CD4-positive, CD25-positive, alpha-beta regulatory T cell (primary cell): ENCODE measurements around the gene TCF4. TPM values are rescaled to one million over a fixed set of nuclear protein-coding genes. Genes with fewer than 3 reads are reported as not detected.

Experiments
- ATAC-seq, 2 donors: fragments of 150-1000 bp; cut with Tn5 transposase; one replicate each; pipeline ENCODE4 v1.10.0; 2021; ENCODE audit warnings: low read depth in 2 of 2, moderate number of reproducible peaks in 2 of 2, moderate library complexity in 1 of 2
- DNase-seq, 3 donors: peaks; one replicate each; pipeline versions ENCODE4 v3.0.0 to v3.0.0-alpha.2; 2012 to 2022; ENCODE audit warnings: mixed read lengths in 1 of 3
- H3K27ac ChIP-seq: one replicate; pipeline ENCODE4 v1.7.0; 2013; ENCODE audit warnings: mild to moderate bottlenecking, low read length; ENCODE audit not compliant: insufficient read depth, poor library complexity, severe bottlenecking
- H3K27me3 ChIP-seq: one replicate; pipeline ENCODE4 v1.7.0; 2013; ENCODE audit warnings: low read length; ENCODE audit not compliant: control insufficient read depth, insufficient read depth
- H3K36me3 ChIP-seq: one replicate; pipeline ENCODE4 v1.7.0; 2013; ENCODE audit warnings: mild to moderate bottlenecking, low read length, moderate library complexity; ENCODE audit not compliant: control insufficient read depth, insufficient read depth
- H3K4me1 ChIP-seq: 2 replicates; pipeline ENCODE4 v1.7.0; 2013; ENCODE audit warnings: mild to moderate bottlenecking, low read length; ENCODE audit not compliant: insufficient read depth, control insufficient read depth, poor library complexity, severe bottlenecking
- H3K4me3 ChIP-seq: one replicate; pipeline ENCODE4 v1.7.0; 2013; ENCODE audit warnings: low read depth, mild to moderate bottlenecking, low read length, moderate library complexity
- H3K9me3 ChIP-seq, 2 experiments: 1 replicate in 1 of 2; 2 replicates in 1 of 2; pipeline ENCODE4 v1.7.0; 2013; ENCODE audit warnings: low read length in 2 of 2, mild to moderate bottlenecking in 1 of 2, moderate library complexity in 1 of 2; ENCODE audit not compliant: control insufficient read depth in 2 of 2
- H3K27ac Mint-ChIP-seq, 3 donors: one replicate each; pipeline ENCODE4 v1.8.0; 2020 to 2022; ENCODE audit warnings: mild to moderate bottlenecking in 3 of 3, mixed read lengths in 3 of 3, moderate library complexity in 2 of 3
- H3K27me3 Mint-ChIP-seq: one replicate; pipeline ENCODE4 v1.8.0; 2022; ENCODE audit warnings: mild to moderate bottlenecking, mixed read lengths
- H3K36me3 Mint-ChIP-seq: one replicate; pipeline ENCODE4 v1.8.0; 2020; ENCODE audit warnings: mixed read lengths
- H3K4me1 Mint-ChIP-seq, 4 donors: one replicate each; pipeline ENCODE4 v1.8.0; 2020 to 2022; ENCODE audit warnings: mixed read lengths in 4 of 4, mild to moderate bottlenecking in 1 of 4
- H3K4me3 Mint-ChIP-seq, 4 donors: one replicate each; pipeline ENCODE4 v1.8.0; 2020 to 2022; ENCODE audit warnings: mild to moderate bottlenecking in 4 of 4, mixed read lengths in 4 of 4, moderate library complexity in 3 of 4
- H3K9me3 Mint-ChIP-seq, 7 donors: one replicate each; pipeline ENCODE4 v1.8.0; 2020 to 2022; ENCODE audit warnings: mixed read lengths in 7 of 7, mild to moderate bottlenecking in 3 of 7, moderate library complexity in 2 of 7
- polyA plus RNA-seq, 4 donors: library from polyadenylated mRNA; unstranded; fragments of 300-500 nt; fragmentation: Illumina TruSeq; gene quantifications; one replicate each; pipeline ENCODE4 v1.2.3, GENCODE V29; 2021
- total RNA-seq: library from RNA; stranded (reverse); gene quantifications from one replicate; pipeline ENCODE4 v1.2.3, GENCODE V29; 2022

TCF4 gene
- total and polyA plus RNA-seq, 5 donors from 2014 or later, result 0.06 to 2.4 (median 0.92) TPM

DNA sequence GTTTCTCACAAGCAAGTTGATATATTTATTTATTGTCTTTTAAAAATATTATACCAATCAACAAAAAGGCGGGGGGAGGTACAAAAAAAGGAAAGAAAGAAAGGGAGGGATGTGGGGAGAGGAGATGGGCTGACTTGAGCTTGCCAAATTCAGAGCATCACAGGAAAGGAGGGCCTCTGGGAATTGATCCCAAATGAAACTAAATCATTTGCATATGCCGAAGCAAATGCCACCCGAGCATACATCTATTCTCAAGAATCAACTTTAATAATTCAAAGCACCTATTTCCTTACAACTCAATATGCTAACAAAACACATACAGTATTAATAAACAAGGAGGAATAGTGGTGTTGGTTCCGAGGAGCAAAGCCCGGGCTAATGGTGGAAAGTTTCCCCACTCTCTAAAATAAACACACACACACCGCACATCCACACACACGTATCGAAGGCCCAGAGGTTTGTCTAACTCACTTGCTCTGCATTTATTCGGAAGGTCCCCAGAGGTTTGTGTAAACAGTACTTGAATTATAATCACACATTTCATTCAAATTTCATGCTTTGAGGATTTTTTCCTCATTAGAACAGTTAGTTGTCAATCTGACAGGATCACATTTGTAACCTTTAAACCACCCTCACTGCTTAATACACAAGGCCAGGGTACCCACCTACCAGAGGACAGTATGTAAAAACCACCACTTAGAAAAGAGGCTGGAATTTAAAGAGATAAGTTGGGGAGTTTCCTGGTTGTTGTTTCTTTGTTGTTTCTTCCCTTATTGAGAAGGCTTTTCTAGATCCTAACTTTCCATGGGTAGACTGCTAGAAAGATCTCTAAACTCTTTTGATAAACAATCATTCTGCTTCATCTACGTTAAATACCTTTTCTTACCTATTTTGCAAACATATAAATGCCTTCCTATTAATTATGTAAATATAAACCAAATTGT, 264.7 kb downstream of the TCF4 start:
- Histone ChIP-seq H3K4me3 (no peak overlapping the region), H3K36me3 (no peaks in the 10 kb centered on the region), H3K4me1 (peaks cover 4% of the 10 kb centered on the region), H3K27ac (no peak overlapping the region), H3K9me3 (no peaks in the 10 kb centered on the region), H3K27me3 (peaks cover 2% of the 10 kb centered on the region)
- H3K4me1 Mint-ChIP-seq, result peaks cover 0 to 10% (median 4%) of the 10 kb centered on the region in 4 donors
- H3K4me3 Mint-ChIP-seq, result no peak overlapping the region
- DNase-seq (no peak), ATAC-seq (no peak)
- no peaks in the 10 kb centered on the region for H3K36me3 Mint-ChIP-seq
- no peak overlapping the region for H3K27ac Mint-ChIP-seq
- H3K27me3 Mint-ChIP-seq, result peaks cover 47% of the 10 kb centered on the region
- peaks cover 0 to 13% (median 1%) of the 10 kb centered on the region in 7 donors for H3K9me3 Mint-ChIP-seq

DNA sequence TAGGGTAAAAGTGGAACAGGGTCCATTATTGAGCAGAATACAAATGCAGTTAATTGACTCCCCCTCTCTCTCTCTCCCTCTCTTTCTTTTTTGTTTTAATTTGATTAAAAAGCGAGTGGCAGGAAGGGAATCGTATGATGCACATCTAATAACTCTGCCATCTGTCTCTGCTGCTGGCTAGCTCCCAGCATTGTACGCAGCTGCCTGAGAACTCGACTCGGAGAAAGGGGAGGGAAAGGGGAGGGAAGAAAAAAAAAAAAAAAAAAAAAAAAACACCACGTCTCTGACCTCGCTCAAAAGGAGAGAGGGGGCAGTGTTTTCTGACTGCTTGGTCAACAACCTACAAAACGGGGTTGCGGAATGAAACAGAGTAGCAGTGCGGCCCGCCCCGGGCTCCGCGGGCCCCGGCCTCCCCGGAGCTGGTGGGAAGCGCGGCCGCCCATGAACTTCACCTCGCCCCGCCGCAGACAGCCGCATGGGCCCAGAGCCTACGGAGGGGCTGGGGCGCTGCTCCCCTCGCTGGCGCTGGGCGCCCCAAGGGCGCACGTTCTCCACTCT, 265.7 kb downstream of the TCF4 start:
- H3K27ac Mint-ChIP-seq, result no peak overlapping the region
- ATAC-seq (peak; percentile 42 to 62), DNase-seq (no peak)
- H3K27me3 Mint-ChIP-seq, result peaks cover 42% of the 10 kb centered on the region
- H3K27ac ChIP-seq, result no peak overlapping the region
- no peaks in the 10 kb centered on the region for H3K36me3 ChIP-seq
- peak overlapping the region in 1 of 4 donors; percentile 71 for H3K4me3 Mint-ChIP-seq
- no peak overlapping the region for H3K4me3 ChIP-seq
- H3K36me3 Mint-ChIP-seq, result no peaks in the 10 kb centered on the region
- no peaks in the 10 kb centered on the region for H3K9me3 ChIP-seq
- peaks cover 2% of the 10 kb centered on the region for H3K27me3 ChIP-seq
- H3K4me1 ChIP-seq, result peaks cover 4% of the 10 kb centered on the region
- H3K4me1 Mint-ChIP-seq, result peaks cover 0 to 10% (median 4%) of the 10 kb centered on the region in 4 donors
- H3K9me3 Mint-ChIP-seq, result peaks cover 0 to 10% (median 1%) of the 10 kb centered on the region in 7 donors

DNA sequence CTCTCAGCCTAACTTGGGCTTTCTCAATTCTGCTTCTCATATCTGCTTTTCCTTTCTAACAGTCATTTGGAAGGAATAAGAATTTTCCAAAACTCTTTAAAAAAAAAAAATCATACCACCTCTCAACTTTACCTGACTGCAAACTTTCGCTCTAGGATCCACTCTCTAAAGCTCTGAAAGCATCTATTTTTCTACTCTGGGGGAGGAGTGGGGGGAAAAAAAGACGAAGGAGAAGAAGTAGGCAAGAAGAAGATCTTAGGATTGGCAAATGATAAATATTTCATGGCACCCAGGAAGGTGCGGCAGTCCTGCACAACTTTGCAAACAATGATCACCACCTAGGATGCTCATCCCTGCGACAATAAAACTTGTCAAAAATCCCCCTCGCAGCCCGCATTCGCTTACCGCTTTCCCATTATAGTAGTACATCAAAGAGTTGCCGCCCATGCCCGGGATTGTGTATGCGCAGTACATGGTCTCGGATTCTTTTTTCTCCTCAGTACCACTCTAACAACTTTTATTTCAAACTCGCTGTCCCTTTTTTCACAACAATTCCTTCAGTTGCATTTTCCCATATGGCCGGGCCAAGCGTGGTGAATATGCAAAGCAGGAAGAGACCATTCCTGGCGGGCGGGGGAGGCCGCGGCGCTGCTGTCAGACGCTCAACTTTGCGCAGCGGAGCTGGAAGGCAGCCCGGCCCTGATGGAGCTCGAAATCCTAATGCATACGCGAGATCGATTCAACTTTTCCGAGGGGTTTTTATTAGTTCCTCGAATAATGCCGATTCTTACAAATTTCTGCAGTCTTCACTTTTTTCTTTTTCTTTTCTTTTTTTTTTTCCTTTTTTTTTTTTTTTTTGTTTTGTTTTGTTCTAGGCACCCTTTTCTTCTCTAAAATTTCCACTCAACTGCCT, 266.5 kb downstream of the TCF4 start:
- H3K27me3 Mint-ChIP-seq, result peaks cover 42% of the 10 kb centered on the region
- peaks cover 4% of the 10 kb centered on the region for H3K4me1 ChIP-seq
- H3K27ac ChIP-seq, result no peak overlapping the region
- H3K27me3 ChIP-seq, result peaks cover 2% of the 10 kb centered on the region
- ATAC-seq, result peak; percentile 31 to 46
- H3K4me1 Mint-ChIP-seq, result peaks cover 0 to 10% (median 5%) of the 10 kb centered on the region in 4 donors
- H3K27ac Mint-ChIP-seq, result no peak overlapping the region
- DNase-seq, result peak in 1 of 3 donors; percentile 25
- no peaks in the 10 kb centered on the region for H3K36me3 ChIP-seq
- H3K4me3 ChIP-seq, result no peak overlapping the region
- H3K4me3 Mint-ChIP-seq, result peak overlapping the region in 3 of 4 donors; percentile 12 to 71 (median 68)
- no peaks in the 10 kb centered on the region for H3K9me3 ChIP-seq
- no peaks in the 10 kb centered on the region for H3K36me3 Mint-ChIP-seq
- peaks cover 0 to 10% (median 3%) of the 10 kb centered on the region in 7 donors for H3K9me3 Mint-ChIP-seq

DNA sequence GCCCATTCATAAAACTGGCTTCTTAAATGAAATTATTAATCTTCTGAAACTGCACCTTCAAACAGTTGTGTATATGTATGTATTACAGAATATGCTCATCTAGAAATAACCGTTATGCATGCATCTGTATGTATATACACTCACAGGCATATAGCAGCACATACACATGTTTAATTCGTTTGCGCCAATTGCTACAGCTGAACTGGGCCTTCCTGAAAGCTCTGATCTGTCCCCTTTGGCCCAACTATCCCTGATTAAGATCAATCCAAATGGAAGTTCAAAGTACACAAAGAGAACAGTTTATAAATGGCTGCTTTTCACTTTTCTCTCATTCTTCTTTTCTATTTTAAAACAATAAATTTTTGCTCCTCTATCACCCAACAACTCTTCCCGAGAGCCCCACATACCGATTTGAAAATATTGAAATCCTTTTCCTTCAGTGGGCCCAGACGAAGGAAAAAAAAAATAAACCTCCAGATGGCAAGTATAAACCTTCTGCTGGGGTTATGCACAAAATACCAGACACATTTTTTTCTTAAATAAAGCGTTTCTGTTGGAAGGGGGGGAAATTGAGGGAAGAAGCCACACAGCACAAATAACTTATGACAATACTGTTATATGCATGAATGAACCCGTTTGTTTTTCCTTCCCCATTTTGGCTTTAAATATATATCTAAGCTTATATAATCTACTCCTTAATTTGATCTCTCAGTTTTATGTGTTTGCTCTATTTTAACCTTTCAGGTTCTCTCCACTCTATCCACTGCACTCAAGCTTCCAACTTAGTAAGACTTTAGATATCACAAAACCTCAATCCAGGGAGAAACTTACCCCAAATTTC, 267.3 kb downstream of the TCF4 start:
- peak overlapping the region in 1 of 4 donors; percentile 76 for H3K4me3 Mint-ChIP-seq
- no peak overlapping the region for H3K4me3 ChIP-seq

DNA sequence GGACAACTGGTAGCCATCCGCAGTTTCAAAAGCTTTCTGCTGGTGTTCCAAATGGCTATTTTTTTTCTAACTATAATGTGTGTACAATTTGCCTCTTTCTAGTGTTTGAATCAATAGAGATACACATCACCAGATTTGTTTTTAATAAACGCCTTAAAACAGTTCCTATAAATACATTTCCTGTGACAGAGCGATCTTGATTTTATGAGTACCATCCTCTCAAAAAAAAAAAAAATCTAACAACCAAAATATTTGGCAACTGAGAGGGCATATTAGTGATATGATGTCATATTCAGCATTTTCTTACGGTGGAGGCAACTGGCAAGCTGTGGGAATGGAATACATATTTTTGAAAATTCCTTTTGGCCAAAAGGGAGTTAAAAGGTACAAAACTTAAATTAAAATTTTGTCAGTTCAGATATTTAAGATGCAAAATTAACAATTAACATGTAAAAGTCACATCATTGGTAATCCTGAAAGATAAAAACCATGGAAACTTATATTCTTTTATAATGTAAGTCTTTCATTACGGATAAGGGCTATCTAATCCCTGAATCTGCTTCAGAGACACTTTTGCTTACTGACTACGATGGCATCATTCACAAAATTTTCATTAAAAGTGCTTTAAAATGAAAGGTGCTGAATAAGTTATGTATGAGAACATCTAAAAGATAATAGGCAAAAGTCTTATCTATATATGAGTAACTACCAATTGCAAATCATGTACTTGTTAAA, 268.4 kb downstream of the TCF4 start:
- Mint-ChIP-seq H3K9me3 (peaks cover 0 to 10% (median 3%) of the 10 kb centered on the region in 7 donors), H3K27ac (no peak overlapping the region), H3K4me3 (no peak overlapping the region), H3K4me1 (peaks cover 0 to 10% (median 6%) of the 10 kb centered on the region in 4 donors), H3K36me3 (no peaks in the 10 kb centered on the region), H3K27me3 (peaks cover 37% of the 10 kb centered on the region)
- Histone ChIP-seq H3K36me3 (no peaks in the 10 kb centered on the region), H3K9me3 (no peaks in the 10 kb centered on the region), H3K27me3 (peaks cover 2% of the 10 kb centered on the region), H3K4me3 (no peak overlapping the region), H3K27ac (no peak overlapping the region), H3K4me1 (peaks cover 4% of the 10 kb centered on the region)
- ATAC-seq (no peak), DNase-seq (no peak)

More for the DNA sequence above, 267.3 kb downstream of the TCF4 start:
- no peaks in the 10 kb centered on the region for H3K36me3 Mint-ChIP-seq
- H3K27me3 Mint-ChIP-seq, result peaks cover 38% of the 10 kb centered on the region
- ATAC-seq (no peak), DNase-seq (no peak)
- H3K27ac Mint-ChIP-seq, result no peak overlapping the region
- no peak overlapping the region for H3K27ac ChIP-seq
- peaks cover 2% of the 10 kb centered on the region for H3K27me3 ChIP-seq
- no peaks in the 10 kb centered on the region for H3K36me3 ChIP-seq
- H3K4me1 Mint-ChIP-seq, result peaks cover 0 to 10% (median 6%) of the 10 kb centered on the region in 4 donors
- no peaks in the 10 kb centered on the region for H3K9me3 ChIP-seq
- peaks cover 0 to 10% (median 3%) of the 10 kb centered on the region in 7 donors for H3K9me3 Mint-ChIP-seq
- peaks cover 4% of the 10 kb centered on the region for H3K4me1 ChIP-seq

DNA sequence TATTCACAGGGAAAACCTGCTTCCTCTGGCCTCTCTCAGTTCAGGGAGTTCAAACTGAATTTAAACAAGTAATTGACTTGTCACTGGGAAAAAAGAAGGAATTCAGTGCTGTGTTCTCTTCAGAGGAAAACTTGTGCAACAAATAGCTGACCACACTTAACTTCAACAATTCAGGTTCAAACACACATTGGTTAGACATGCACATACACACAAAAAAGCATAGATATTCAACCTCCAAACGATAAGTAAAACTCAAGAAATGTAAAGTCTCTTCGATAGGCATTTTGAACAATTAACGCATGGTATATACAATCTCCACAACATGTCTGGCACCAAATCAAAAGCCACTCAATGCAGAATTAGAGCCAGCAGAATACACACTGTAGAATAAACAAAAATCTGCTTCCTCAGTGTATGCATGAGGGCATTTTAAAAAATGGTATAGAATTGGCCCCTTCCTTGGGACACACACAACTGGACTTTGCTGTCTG, 269.0 kb downstream of the TCF4 start:
- peaks cover 0 to 10% (median 3%) of the 10 kb centered on the region in 7 donors for H3K9me3 Mint-ChIP-seq

More for the DNA sequence above, 269.0 kb downstream of the TCF4 start:
- Mint-ChIP-seq H3K4me3 (no peak overlapping the region), H3K27me3 (peaks cover 34% of the 10 kb centered on the region), H3K4me1 (peaks cover 0 to 10% (median 6%) of the 10 kb centered on the region in 4 donors), H3K27ac (no peak overlapping the region), H3K36me3 (no peaks in the 10 kb centered on the region)
- no peak for DNase-seq
- Histone ChIP-seq H3K4me3 (no peak overlapping the region), H3K4me1 (peaks cover 4% of the 10 kb centered on the region), H3K36me3 (no peaks in the 10 kb centered on the region), H3K27ac (no peak overlapping the region), H3K9me3 (no peaks in the 10 kb centered on the region), H3K27me3 (peaks cover 2% of the 10 kb centered on the region)
- ATAC-seq, result no peak
